Sigmoid colon (tissue), 7 donors: ENCODE data around the gene USB1. TPM values are rescaled to one million over a fixed set of nuclear protein-coding genes. Genes with fewer than 3 reads are reported as not detected.

ENCODE experiments used
- DNase-seq: peaks from one replicate; pipeline ENCODE4 v3.0.0-alpha.2; 2019
- H3K27ac ChIP-seq, 4 donors: fragments of 200-600 bp; sonication (generic); one replicate each; pipeline ENCODE4 v1.5.1; 2016 to 2019; ENCODE audit warnings: mild to moderate bottlenecking in 1 of 4
- H3K27me3 ChIP-seq, 3 donors: fragments of 200-600 bp; sonication (generic); one replicate each; pipeline ENCODE4 v1.5.1; 2019; ENCODE audit warnings: mild to moderate bottlenecking in 1 of 3
- H3K36me3 ChIP-seq, 4 donors: fragments of 200-600 bp; sonication (generic); one replicate each; pipeline ENCODE4 v1.5.1; 2016 to 2019
- H3K4me1 ChIP-seq, 4 donors: fragments of 200-600 bp; sonication (generic); one replicate each; pipeline ENCODE4 v1.5.1; 2017 to 2019
- H3K4me3 ChIP-seq, 4 donors: fragments of 200-600 bp; sonication (generic); one replicate each; pipeline ENCODE4 v1.5.1; 2017 to 2019; ENCODE audit warnings: mild to moderate bottlenecking in 2 of 4, moderate library complexity in 1 of 4
- H3K9me3 ChIP-seq, 4 donors: fragments of 200-600 bp in 3 of 4; sonication (generic) in 3 of 4; one replicate each; pipeline versions ENCODE4 v1.5.1 to v1.6.1; 2013 to 2019
- EP300 ChIP-seq, 4 donors: sonication (generic); formaldehyde crosslinking; IDR thresholded peaks; one replicate each; pipeline ENCODE4 v1.6.1; 2017; ENCODE audit warnings: antibody characterized with exemption in 4 of 4
- POLR2A ChIP-seq, 2 donors: fragments of 450-650 bp; IDR thresholded peaks; one replicate each; pipeline ENCODE4 v1.6.1; 2016; ENCODE audit warnings: antibody characterized with exemption in 2 of 2, mild to moderate bottlenecking in 2 of 2, moderate library complexity in 2 of 2
- POLR2AphosphoS5 ChIP-seq, 4 donors: sonication (generic); formaldehyde crosslinking; IDR thresholded peaks; one replicate each; pipeline ENCODE4 v1.6.1; 2017; ENCODE audit warnings: antibody characterized with exemption in 4 of 4
- WGBS, 2 donors: extraction: QIAGEN DNeasy Blood & Tissue Kit; methylation state at CpG; one replicate each; pipeline ENCODE4 v1.1.7; 2013; 5-methylcytosine and 5-hydroxymethylcytosine counted together
- intact Hi-C: fragments of 100-400 bp; cut with DNase I; formaldehyde crosslinking; loops from one replicate; pipeline ENCODE4 v1.15.1; 2023
- polyA plus RNA-seq, 3 donors: library from polyadenylated mRNA; stranded (reverse); fragments of 200-250 nt; gene quantifications; one replicate each; pipeline ENCODE4 v1.2.3, GENCODE V29; 2013
- total RNA-seq, 4 donors: library from RNA; depleted of rRNA; stranded (reverse); fragments of >200 nt; gene quantifications; one replicate each; pipeline ENCODE4 v1.1.0, GENCODE V29; 2016
- TF ChIP-seq, protein P1 (sequence below), 4 experiments: fragments of 450-650 bp in 3 of 4; fragments of 200-600 bp in 1 of 4; IDR thresholded peaks; one replicate each; pipeline ENCODE4 v1.5.1; 2016 to 2019; ENCODE audit warnings: antibody characterized with exemption in 4 of 4, mild to moderate bottlenecking in 3 of 4, moderate library complexity in 2 of 4
- donor health status: healthy with polysubstance abuse.
- donor health status: Bipolar disorder and iron deficiency.
- donor health status: healthy.

USB1 gene
- total and polyA plus RNA-seq, 7 donors, result 19.9 to 44.9 (median 36.6) TPM

DNA sequence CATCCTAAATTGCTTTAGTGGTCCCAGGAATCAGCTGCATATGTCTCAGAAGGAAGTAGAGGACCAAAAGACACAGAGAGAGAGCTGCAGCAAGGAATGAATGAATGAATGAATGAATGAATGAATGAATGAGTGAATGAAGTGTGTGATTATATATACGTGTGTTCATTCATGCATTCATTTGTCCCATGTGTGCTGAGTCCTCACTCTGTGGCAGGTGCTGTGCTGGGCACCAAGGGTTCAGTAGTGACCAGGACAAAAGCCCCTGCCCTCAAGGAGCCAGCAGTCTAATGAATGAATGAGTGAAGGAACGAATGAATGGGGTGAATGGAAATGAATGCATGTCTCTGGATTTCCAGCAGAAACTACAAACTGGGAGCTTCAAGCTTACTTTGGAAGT lies 39.7 kb upstream of the USB1 start:
- H3K4me1 ChIP-seq, result no peaks in the 10 kb centered on the region
- TF ChIP-seq POLR2AphosphoS5 (IDR thresholded peaks at IDR 0.05) (no peak), POLR2A (IDR thresholded peaks at IDR 0.05) (no peak), EP300 (IDR thresholded peaks at IDR 0.05) (no peak)
- TF ChIP-seq, protein P1, sequence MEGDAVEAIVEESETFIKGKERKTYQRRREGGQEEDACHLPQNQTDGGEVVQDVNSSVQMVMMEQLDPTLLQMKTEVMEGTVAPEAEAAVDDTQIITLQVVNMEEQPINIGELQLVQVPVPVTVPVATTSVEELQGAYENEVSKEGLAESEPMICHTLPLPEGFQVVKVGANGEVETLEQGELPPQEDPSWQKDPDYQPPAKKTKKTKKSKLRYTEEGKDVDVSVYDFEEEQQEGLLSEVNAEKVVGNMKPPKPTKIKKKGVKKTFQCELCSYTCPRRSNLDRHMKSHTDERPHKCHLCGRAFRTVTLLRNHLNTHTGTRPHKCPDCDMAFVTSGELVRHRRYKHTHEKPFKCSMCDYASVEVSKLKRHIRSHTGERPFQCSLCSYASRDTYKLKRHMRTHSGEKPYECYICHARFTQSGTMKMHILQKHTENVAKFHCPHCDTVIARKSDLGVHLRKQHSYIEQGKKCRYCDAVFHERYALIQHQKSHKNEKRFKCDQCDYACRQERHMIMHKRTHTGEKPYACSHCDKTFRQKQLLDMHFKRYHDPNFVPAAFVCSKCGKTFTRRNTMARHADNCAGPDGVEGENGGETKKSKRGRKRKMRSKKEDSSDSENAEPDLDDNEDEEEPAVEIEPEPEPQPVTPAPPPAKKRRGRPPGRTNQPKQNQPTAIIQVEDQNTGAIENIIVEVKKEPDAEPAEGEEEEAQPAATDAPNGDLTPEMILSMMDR (IDR thresholded peaks at IDR 0.05), result no peak
- intact Hi-C loops, result no loop called here
- no peak overlapping the region for H3K4me3 ChIP-seq
- no peaks in the 10 kb centered on the region for H3K9me3 ChIP-seq
- H3K27me3 ChIP-seq, result no peaks in the 10 kb centered on the region
- H3K36me3 ChIP-seq, result no peaks in the 10 kb centered on the region
- 49 to 75% methylated on average over 2 of the region's 2 CpGs for WGBS, 2 donors
- DNase-seq, result no peak
- no peak overlapping the region for H3K27ac ChIP-seq

DNA sequence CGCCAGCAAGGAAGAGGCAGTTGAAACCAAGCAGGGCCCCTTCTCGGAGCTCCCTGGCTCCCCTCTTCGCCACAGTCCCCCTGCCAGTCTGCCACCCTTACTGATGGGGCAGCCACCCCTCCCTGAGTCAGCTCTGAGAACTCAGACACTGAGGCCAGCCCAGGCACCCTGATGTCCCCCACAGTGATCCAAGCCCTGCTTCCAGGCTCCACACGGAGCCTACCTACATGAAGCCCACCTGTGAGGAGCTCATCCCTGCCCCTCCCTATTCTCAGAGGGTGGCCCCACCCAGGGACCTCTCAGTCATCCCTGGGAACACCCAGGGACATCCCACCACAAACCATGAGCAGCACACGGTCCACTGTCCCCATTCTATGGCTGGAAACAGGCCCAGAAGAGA lies 39.2 kb upstream of the USB1 start:
- WGBS, 2 donors, result 63 to 75% methylated on average over 5 of the region's 5 CpGs

DNA sequence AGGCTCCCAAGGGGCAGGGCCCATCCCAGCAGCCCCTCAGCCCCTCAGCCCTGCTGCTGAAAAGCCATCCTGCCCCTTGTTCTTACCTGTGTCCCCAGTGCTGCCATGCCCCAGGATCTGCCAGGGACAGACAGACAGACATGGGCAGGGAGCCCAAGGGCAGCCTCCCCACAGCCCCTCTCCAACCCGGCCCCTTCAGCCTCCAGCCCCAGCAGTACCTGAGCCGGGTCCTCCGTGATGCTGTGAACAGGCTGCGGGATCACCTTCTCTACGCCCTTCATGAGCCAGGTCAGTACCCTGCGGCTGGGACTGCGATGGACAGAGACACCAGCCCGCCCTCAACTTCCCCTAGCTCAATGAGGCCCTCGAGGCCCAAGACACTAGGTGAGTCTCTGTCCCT lies 38.5 kb upstream of the USB1 start:
- no peak for DNase-seq
- Histone ChIP-seq H3K9me3 (no peaks in the 10 kb centered on the region), H3K4me1 (no peaks in the 10 kb centered on the region), H3K27me3 (no peaks in the 10 kb centered on the region), H3K36me3 (no peaks in the 10 kb centered on the region), H3K27ac (no peak overlapping the region), H3K4me3 (no peak overlapping the region)
- 75 to 90% methylated on average over 9 of the region's 9 CpGs for WGBS, 2 donors
- no peak for TF ChIP-seq EP300 (IDR thresholded peaks at IDR 0.05)
- TF ChIP-seq POLR2A (IDR thresholded peaks at IDR 0.05), result no peak
- no peak for TF ChIP-seq POLR2AphosphoS5 (IDR thresholded peaks at IDR 0.05)
- TF ChIP-seq, protein P1 (IDR thresholded peaks at IDR 0.05), result no peak
- intact Hi-C loops, result no loop called here

More for the DNA sequence above, 39.2 kb upstream of the USB1 start:
- H3K4me3 ChIP-seq, result no peak overlapping the region
- no peaks in the 10 kb centered on the region for H3K27me3 ChIP-seq
- H3K4me1 ChIP-seq, result no peaks in the 10 kb centered on the region
- no peak overlapping the region for H3K27ac ChIP-seq
- no peaks in the 10 kb centered on the region for H3K36me3 ChIP-seq
- TF ChIP-seq, protein P1 (IDR thresholded peaks at IDR 0.05), result no peak
- TF ChIP-seq POLR2AphosphoS5 (IDR thresholded peaks at IDR 0.05) (no peak), EP300 (IDR thresholded peaks at IDR 0.05) (no peak), POLR2A (IDR thresholded peaks at IDR 0.05) (no peak)
- intact Hi-C loops, result no loop called here
- H3K9me3 ChIP-seq, result no peaks in the 10 kb centered on the region
- no peak for DNase-seq

DNA sequence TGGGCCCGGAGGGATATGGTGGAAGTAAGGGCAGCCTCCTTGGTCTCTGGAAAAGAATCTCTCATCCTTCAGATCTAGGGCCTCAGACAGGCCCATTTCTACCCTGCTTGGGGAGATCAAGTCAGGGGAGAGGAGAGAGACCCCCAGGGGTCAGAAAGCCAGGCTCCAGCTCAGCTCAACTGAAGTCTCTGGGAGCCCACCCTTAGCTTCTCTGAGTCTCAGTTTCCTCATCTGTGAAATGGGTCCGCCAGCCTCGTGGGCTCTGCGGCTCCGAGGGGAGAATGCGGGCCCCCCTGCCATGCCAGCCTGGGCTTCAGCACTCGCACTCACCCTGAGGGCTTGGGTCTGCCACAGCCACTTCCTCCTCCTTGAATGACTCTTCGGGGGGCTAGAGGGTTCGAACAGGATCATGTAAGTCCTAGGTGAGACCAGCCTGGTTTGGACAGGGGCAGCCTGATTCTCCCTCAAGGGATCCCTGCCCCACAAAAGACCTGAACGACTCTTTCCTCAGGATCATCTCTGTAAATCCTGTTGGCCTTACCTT lies 37.0 kb upstream of the USB1 start:
- Histone ChIP-seq H3K36me3 (no peaks in the 10 kb centered on the region), H3K9me3 (no peaks in the 10 kb centered on the region), H3K4me3 (no peak overlapping the region), H3K4me1 (no peaks in the 10 kb centered on the region), H3K27ac (no peak overlapping the region), H3K27me3 (no peaks in the 10 kb centered on the region)
- intact Hi-C loops, result no loop called here
- 79 to 83% methylated on average over 10 of the region's 10 CpGs for WGBS, 2 donors
- DNase-seq, result no peak
- TF ChIP-seq EP300 (IDR thresholded peaks at IDR 0.05), result no peak
- TF ChIP-seq, protein P1 (IDR thresholded peaks at IDR 0.05), result no peak
- no peak for TF ChIP-seq POLR2A (IDR thresholded peaks at IDR 0.05)
- no peak for TF ChIP-seq POLR2AphosphoS5 (IDR thresholded peaks at IDR 0.05)

DNA sequence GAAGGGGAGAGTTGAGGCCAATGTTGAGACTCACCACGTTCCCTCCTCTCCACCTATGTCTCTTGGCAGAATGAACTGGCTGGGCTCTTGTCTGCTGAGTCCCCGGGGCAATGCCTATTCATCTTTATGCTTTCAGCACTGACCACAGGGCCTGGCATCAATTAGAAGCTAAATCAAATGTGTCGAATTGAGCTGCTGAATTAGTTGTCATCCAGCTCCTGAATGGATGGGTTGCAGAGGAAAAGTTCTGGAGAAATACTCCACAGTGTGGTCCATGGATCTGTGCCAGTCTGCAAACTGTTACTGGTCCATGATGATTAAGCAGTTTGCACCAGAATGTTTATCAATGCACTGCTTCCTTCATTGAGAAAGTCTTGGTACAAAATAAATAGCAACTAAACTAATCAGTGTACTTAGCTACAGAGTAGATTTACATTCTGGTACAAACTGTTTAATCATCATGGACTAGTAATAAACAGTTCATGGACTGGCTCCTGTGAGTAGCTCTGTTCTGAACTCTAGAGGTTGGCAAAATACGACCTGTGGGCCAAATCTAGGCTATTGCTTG lies 34.9 kb upstream of the USB1 start:
- H3K9me3 ChIP-seq, result no peaks in the 10 kb centered on the region
- intact Hi-C loops, result no loop called here
- H3K27me3 ChIP-seq, result no peaks in the 10 kb centered on the region
- no peak for DNase-seq
- no peak overlapping the region for H3K4me3 ChIP-seq
- no peaks in the 10 kb centered on the region for H3K4me1 ChIP-seq
- TF ChIP-seq, protein P1 (IDR thresholded peaks at IDR 0.05), result no peak
- no peak for TF ChIP-seq POLR2A (IDR thresholded peaks at IDR 0.05)
- TF ChIP-seq EP300 (IDR thresholded peaks at IDR 0.05), result no peak
- no peak overlapping the region for H3K27ac ChIP-seq
- WGBS, 2 donors, result 50 to 56% methylated on average over 4 of the region's 4 CpGs
- H3K36me3 ChIP-seq, result no peaks in the 10 kb centered on the region
